Lower leg skin (tissue), 4 donors: Measurements from ENCODE around the gene BABAM2. TPM values are rescaled to one million over a fixed set of nuclear protein-coding genes. Genes with fewer than 3 reads are reported as not detected.

Source experiments
- DNase-seq, 2 donors: peaks; one replicate each; pipeline ENCODE4 v3.0.0-alpha.2; 2019; ENCODE audit warnings: low spot score in 2 of 2
- H3K4me3 ChIP-seq: fragments of 200-600 bp; sonication (generic); 2 replicates; pipeline ENCODE4 v1.5.1; 2017; ENCODE audit warnings: mild to moderate bottlenecking, low read depth; ENCODE audit not compliant: poor library complexity, severe bottlenecking
- POLR2A ChIP-seq, 2 donors: fragments of 450-650 bp; IDR thresholded peaks; one replicate each; pipeline ENCODE4 v1.6.1; 2016 to 2017; ENCODE audit warnings: antibody characterized with exemption in 2 of 2, mild to moderate bottlenecking in 1 of 2, moderate library complexity in 1 of 2
- WGBS, 2 donors: methylation state at CpG; one replicate each; pipeline ENCODE4 v1.1.5; 2018; 5-methylcytosine and 5-hydroxymethylcytosine counted together
- intact Hi-C: fragments of 100-400 bp; cut with DNase I; formaldehyde crosslinking; loops from one replicate; pipeline ENCODE4 v1.15.0; 2023; ENCODE audit warnings: low total_unique reads
- total RNA-seq, 4 donors: library from RNA; depleted of rRNA; stranded (reverse); fragments of >200 nt; gene quantifications; one replicate each; pipeline ENCODE4 v1.1.0, GENCODE V29; 2016
- TF ChIP-seq, protein P1 (sequence below), 3 donors: fragments of 450-650 bp; IDR thresholded peaks; one replicate each; pipeline ENCODE4 v1.5.1; 2016; ENCODE audit warnings: antibody characterized with exemption in 3 of 3, mild to moderate bottlenecking in 3 of 3, moderate library complexity in 2 of 3

BABAM2 gene
- total RNA-seq, 4 donors from 2014 or later = 18.4 to 28.5 (median 23.9) TPM

- H3K4me3 ChIP-seq = no peak overlapping the region
- DNase-seq = no peak
- WGBS, 2 donors = 33 to 59% methylated on average over 4 of the region's 4 CpGs
- TF ChIP-seq, protein P1, sequence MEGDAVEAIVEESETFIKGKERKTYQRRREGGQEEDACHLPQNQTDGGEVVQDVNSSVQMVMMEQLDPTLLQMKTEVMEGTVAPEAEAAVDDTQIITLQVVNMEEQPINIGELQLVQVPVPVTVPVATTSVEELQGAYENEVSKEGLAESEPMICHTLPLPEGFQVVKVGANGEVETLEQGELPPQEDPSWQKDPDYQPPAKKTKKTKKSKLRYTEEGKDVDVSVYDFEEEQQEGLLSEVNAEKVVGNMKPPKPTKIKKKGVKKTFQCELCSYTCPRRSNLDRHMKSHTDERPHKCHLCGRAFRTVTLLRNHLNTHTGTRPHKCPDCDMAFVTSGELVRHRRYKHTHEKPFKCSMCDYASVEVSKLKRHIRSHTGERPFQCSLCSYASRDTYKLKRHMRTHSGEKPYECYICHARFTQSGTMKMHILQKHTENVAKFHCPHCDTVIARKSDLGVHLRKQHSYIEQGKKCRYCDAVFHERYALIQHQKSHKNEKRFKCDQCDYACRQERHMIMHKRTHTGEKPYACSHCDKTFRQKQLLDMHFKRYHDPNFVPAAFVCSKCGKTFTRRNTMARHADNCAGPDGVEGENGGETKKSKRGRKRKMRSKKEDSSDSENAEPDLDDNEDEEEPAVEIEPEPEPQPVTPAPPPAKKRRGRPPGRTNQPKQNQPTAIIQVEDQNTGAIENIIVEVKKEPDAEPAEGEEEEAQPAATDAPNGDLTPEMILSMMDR (IDR thresholded peaks at IDR 0.05) = no peak
- TF ChIP-seq POLR2A (IDR thresholded peaks at IDR 0.05) = no peak
- intact Hi-C loops = no loop called here
Observed at GRCh38 chr2:27920148-27920885, 29.8 kb downstream of the BABAM2 start.

- TF ChIP-seq, protein P1 (IDR thresholded peaks at IDR 0.05) = no peak
- no peak for TF ChIP-seq POLR2A (IDR thresholded peaks at IDR 0.05)
- DNase-seq = no peak
- intact Hi-C loops = no loop called here
- H3K4me3 ChIP-seq = no peak overlapping the region
- 97 to 100% methylated on average over 2 of the region's 2 CpGs for WGBS, 2 donors
Observed at GRCh38 chr2:27921424-27921823, 30.9 kb downstream of the BABAM2 start.

GRCh38 chr2:27921880-27922547, 31.5 kb downstream of the BABAM2 start:
- TF ChIP-seq, protein P1 (IDR thresholded peaks at IDR 0.05) = no peak
- no peak for TF ChIP-seq POLR2A (IDR thresholded peaks at IDR 0.05)
- WGBS, 2 donors = 79 to 96% methylated on average over 6 of the region's 6 CpGs
- intact Hi-C loops = no loop called here
- no peak for DNase-seq
- H3K4me3 ChIP-seq = no peak overlapping the region

- no peak for TF ChIP-seq POLR2A (IDR thresholded peaks at IDR 0.05)
- TF ChIP-seq, protein P1 (IDR thresholded peaks at IDR 0.05) = no peak
- 79 to 84% methylated on average over 1 of the region's 1 CpG for WGBS, 2 donors
- no peak for DNase-seq
- intact Hi-C loops = no loop called here
- no peak overlapping the region for H3K4me3 ChIP-seq
Observed at GRCh38 chr2:27922842-27923241, 32.3 kb downstream of the BABAM2 start.

- WGBS, 2 donors = 98% methylated on average over 4 of the region's 4 CpGs
- DNase-seq = peak in 1 of 2 donors; percentile 58
- no peak overlapping the region for H3K4me3 ChIP-seq
- intact Hi-C loops = no loop called here
- TF ChIP-seq, protein P1 (IDR thresholded peaks at IDR 0.05) = no peak
- TF ChIP-seq POLR2A (IDR thresholded peaks at IDR 0.05) = no peak
Observed at GRCh38 chr2:27925766-27926472, 35.4 kb downstream of the BABAM2 start.
